M059J (cell line): ENCODE data around the gene CIBAR2. TPM values are rescaled to one million over a fixed set of nuclear protein-coding genes. Genes with fewer than 3 reads are reported as not detected.

Experiments
- DNase-seq: peaks from one replicate; pipeline ENCODE4 v3.0.0-alpha.2; 2012; ENCODE audit warnings: low read depth
- total RNA-seq: library from RNA; depleted of rRNA; stranded (reverse); fragments of >200 nt; shearing (Covaris generic); gene quantifications from 2 replicates; pipeline ENCODE4 v1.2.3, GENCODE V29; 2014

The CIBAR2 gene
- total RNA-seq, 1 experiment from 2014 or later: not detected

DNA sequence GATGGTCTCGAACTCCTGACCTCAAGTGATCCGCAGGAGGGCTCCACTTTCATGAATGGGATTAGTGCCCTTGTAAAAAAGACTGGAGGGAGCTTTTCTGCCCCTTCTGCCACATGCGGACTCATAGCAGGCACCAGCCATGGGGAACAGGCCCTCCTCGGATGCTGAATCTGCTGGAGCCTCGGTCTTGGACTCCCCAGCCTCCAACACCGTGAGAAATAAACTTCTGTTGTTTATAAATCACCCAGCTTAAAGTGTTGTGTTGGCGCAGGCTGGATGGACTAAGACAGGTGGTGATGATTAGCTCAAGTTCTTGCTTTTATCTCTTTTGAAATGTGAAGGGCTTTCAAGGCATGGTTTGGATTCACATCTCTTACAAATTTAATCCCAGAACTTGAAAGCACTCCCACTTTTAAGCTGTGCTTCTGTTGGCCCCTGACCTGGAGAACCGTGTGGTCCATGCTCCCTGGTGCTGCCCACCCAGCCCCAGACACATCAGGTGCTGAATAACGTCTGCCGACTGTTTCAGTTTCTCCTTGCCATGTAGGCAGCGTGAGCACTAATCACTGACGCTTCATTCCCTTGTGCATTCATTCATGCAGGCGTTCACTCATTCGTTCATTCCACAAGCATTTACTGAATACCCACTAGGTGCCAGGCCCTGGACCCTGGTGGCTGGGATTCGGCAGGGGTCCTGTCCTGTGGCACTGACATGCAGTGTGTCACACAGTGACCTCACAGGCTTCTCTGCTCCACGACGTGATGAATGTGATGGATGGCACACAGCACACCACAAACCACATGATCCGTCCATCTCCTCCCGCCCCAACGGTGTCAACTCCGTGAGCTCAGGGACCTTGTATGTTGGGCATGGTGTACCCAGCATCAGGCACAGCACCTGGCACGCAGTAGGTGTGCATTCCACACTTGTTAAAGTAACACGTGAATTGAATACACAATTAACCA lies 8.9 kb downstream of the CIBAR2 start:
- DNase-seq: no peak

DNA sequence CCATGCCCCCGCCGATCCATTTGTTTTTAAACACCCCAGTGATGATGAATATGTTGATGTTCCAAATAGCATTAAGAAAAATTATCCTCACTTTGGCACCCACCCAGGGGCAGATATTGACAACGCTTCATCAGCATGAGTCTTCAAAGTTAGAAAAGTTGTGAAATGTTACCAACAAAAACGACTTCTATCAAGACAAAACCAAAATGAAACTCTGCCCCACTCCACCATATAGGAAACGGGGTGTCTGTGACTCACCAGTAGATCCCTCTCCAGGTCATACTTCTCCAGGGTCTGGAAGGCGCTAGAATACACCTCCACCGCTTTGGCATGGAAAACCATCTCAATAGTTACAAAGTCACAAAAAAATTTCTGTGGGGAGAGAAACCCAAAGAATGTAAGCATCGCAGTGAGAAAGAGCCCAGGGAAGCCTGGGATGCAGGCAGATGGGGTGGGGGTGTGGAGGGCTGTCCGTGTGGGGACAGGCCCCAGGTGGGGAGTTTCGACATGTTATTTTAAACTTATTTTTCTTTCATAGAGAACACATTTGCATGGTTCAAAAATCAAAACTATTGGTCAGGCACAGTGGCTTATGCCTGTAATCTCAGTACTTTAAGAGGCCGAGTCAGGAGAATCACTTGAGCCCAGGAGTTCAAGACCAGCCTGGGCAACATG lies 10.2 kb downstream of the CIBAR2 start:
- DNase-seq: no peak

DNA sequence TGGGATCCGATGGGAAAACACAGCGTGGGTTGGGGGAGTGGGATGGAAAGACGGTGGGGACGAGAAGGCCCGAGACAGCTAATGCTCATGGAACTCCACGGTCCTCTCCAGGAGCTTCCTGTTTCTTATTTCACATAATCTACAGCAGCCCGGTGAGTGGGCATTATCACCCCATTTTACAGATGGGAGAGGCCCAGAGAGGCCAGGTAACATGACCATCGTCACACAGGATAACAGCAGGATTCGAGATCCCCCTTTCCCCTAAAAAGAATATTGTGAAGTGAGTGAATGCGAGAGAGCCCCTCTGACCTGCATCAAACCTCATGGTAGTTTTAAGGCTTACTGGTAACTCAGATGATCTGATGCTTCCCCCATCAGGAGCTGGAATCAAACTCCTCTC lies 12.0 kb downstream of the CIBAR2 start:
- DNase-seq: no peak

DNA sequence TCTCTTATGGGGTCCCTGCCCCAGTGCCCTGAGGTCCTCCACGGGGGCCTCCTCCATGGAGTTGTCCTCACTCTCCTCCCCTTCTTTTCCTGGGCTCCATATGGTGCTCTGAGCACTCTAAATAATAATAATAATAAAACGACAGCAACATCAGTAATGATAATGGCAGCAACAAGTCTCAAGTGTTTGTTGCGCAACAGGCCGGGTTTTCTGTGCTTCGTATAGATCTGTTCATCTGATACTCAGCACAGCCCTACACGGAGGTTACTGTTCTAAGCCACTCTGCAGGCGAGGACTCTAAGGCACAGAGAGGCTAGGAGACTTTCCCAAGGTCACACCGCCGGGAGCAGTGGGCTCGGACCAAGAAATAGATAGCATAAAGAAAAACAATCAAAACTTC lies 13.7 kb downstream of the CIBAR2 start:
- no peak for DNase-seq

DNA sequence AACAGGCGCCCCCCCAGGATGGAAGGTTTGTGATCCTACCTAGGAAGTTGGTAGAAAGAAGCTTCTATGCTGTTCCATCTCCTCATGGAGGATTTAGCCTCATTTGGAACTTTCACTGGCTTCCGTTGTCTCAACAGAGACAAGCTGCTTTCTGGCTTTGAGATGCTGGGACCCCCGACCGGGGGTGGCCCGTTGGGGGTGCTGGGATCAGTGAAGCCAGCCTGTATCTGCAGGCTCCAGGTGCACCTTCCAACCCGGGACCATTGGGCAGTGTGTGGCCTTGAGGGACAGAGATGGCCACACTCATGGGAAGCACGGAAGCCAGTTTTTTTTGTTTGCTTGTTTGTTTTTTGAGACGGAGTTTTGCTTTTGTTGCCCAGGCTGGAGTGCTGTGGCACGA lies 15.4 kb downstream of the CIBAR2 start:
- DNase-seq: no peak

DNA sequence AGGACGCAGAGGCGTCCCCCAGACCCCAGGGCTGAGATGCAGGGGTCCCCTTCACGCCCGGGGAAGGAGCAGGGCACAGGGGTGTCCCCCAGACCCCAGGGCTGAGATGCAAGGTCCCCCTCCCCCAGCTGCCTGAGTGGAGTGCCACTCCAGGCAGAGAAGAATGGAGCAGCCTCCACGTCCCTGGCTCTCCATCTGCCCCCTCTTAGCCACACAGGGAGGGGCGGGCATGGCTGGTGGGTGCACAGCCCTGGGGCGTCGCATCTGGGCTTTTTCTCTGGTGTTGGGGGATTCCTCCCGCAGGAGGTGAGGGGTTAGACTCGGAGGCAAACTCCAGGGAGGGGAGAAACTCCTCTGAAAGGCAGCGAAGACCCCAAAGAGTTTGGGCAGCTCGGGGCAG lies 17.5 kb downstream of the CIBAR2 start:
- DNase-seq: no peak

DNA sequence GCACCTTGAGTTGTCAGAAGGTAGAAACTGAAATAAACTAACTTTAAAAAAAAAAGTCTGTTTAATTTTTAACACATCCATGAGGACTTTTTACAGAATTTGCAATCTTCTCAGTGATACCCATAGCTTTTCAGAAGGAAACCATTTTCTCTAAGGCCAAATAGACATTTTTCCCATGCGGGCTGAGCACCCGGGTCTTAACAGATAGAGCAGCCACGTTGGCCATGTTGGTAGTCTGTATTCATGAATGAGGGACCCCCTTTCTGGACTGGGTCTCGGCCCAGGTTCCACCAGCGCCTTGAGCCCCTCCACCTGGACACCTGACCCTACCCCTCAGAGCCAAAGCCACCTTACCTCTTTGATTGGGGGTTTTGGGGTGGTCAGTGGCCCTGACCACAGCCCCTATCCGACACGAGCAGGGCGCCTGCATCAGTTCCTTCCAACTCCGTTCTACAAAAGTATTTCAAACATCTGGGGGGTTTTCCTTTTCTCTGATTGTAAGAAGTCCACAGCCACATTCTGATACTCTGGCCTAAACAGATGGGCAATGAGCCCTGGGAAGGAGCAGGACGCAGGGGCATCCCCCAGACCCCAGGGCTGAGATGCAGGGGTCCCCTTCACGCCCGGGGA lies 18.0 kb downstream of the CIBAR2 start:
- no peak for DNase-seq

DNA sequence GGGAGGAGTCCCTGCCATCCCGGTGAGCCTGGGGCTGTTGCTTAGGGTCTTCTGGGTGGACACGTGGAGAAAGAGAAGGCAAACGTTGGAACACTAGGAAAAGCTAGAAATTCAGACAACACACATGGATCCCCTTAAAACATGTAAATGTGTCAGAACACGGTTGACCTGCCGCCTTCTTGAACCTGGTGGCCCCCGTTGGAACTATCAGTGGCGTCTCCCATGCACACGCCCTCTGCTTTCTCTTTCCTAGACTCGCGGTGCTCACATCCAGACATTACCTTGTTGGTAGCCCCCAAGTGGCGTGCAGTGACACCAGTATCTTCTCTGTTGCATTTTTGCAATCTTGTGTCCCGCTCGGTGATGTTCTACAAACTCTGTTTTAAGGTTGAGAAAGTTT lies 18.6 kb downstream of the CIBAR2 start:
- no peak for DNase-seq

DNA sequence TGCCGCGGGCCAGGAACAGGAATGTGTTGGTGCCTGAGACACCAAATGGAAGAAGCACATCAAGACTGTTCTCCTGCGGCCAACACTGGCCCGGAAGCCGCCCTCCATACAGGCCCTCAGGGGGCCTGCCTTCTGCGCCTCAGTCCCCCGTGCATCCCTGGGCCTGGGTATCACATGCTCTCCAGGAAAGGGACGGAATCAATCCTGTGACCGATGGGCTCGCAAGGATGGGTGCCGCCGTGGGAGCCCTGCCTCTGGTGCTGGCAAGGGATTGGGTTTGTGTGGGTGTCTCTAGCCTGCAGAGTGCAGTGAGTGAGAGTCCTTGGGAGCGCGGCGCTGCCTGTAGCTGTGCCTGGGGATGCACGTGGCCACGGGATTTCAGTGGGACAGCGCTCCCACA lies 19.4 kb downstream of the CIBAR2 start:
- DNase-seq: no peak

DNA sequence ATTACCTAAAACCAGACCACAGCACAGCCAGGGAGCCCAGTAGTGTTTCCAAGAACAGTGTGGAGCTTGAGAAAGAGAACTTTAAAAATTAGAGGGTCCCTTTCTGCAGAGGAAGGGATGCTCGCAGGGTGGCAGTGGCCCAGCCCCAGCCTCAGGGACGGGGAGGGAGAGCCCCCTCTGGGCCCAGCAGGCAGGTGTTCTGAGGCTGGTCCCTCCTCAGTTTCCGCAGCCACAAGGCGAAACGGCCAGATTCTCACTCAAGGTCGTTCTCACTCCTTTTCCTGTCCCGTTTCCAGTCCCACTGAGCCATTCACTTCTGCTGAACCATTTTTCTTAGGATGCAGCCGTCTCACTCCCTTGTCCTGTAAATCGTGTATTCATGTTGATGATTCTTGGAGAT lies 20.0 kb downstream of the CIBAR2 start:
- DNase-seq: no peak

DNA sequence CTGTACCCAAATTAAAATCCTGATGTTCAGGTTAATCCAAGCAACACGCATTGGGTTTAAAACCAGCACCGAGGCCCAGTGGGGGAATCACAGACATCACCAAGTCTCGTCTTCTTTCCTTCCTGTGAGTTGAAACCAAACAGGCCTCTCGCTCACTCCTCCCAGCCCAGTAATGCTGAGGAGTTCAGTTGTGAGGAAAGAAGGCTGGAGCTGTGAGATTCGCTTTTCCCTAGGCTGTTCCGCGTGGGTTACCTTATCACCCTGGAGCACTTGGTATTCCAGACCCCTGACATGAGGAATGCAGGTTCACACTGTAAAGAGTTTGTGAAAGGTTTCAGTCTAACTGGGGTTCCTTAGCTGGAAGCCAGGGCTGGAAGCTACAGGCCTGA lies 20.8 kb downstream of the CIBAR2 start:
- DNase-seq: no peak

DNA sequence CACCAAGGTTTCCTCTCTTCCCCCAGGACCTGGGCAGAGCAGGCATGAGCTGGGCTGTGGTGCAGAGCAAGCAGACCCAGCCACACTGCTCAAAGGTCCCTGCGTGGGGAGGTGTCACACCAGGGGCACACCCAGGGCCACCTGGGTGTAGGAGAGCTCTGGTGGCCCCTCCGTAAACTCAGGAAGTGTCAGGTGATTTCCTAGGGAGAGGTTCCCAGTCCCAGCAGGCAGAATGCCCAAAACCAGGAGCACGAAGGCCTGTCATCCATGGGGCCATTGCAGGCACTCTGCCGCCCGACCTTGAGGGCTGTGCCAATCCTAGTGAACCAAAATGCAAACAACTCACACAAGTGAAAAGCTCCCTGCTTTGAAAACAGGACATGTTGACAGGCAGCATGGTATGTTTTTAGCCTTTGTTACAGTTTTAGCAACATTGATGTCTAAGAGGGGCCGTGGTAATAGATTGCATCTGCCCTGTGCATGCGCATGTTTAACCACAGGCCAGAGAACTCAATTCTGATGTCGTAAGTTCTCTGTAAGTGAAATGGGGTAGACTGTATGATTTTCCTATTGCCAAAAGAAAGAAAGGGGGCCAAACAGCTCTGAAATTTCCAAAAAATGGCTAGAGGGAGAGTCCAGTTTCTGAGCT lies 21.3 kb downstream of the CIBAR2 start:
- no peak for DNase-seq

DNA sequence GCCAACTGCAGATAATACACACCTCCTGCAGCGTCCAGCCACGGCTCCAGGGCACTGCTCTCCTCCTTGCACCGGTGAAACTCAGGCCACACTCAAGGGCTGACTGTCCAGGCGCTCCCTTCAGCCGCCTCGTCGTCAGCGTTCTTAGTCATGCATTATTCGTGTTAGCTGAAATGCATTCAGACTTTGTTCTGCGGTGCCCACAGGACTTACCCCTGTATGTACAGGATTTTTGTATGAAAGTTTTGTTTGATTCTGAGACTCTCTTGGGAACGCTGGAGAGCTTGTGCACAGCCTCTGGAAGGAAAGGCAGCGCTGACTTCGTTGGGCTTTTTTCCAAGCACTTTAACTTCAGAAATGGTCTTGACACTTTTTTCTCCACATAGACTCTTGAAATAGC lies 22.1 kb downstream of the CIBAR2 start:
- DNase-seq: no peak

DNA sequence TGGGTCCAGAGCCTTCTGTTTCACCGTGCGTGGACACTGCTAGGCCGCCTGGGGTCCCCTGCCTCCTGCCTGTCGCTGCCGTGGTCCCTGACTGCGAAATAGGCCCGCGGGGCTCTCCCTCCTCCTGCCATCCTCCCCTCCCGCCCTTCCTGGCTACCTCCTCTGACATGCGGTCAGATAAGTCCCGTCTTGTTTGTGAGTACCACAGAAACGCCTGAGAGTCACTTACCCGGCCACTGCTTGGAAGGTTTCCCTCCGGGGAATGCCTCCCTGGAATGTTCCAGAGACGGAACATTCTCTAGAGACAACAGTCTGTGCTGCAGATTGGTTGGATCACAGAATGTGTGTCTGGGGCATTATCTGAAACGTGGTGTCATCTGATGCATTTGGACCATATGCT lies 22.7 kb downstream of the CIBAR2 start:
- no peak for DNase-seq

DNA sequence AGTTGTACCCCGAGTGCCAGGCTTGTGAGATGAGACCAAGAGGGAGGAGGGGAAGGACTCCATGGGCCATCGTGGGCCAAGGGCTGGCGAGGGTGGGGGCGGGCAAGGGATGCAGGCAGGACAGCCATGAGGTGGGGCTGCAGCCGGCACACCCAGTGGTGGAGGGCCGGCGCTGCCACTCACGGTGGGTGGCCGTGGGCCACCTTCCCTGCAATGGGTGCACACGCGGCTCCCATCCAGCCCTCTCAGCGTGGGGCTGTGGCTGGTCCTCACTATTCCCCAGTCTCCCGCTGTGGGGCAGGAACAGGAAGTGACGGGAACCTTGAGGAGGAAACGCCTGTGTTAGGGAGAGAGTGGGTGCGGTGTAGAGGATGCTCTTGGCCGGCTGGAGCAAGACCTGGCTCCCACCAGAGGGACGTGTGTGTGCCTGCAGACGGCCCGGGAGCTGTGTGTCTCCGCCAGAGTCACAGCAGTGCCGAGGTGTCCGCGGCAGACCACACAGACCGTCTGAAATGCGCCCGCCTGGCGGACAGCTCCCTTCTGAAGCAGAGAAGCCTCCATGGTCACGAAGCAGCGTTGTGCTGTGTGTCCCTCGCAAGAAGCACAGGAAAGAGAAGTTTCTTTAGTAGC lies 23.6 kb downstream of the CIBAR2 start:
- no peak for DNase-seq

DNA sequence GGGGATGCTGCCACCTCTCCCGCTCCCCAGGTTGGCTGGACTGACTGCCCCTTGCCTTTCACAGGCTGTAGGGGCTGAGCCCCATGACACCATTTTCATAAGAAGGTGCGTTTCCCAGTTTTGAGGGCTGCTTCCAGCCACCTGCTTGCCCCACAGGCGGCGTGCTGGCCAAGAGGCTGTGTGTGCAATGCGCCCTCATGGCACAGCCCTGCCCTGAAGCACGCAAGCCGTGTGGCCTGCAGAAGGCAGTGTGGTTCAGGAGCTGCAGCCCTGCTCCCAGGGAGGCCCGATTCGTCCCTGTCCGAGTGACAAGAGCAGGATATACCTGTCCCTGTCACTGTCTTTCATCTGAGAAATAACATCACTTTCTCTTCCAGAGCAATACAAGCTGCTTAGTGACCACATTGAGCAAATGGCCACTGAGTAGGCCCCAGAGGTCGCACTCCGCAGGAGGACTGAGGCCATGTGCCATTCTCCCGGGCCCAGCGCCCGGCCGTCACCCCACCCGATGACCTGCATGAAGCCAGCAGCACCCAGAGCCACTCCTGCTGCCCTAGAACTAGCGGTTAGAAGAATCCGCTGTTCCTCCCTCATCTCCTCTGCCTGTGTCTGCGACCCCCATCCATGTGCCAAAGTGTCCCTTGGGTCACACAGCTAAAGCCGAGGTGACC lies 24.2 kb downstream of the CIBAR2 start:
- DNase-seq: no peak

DNA sequence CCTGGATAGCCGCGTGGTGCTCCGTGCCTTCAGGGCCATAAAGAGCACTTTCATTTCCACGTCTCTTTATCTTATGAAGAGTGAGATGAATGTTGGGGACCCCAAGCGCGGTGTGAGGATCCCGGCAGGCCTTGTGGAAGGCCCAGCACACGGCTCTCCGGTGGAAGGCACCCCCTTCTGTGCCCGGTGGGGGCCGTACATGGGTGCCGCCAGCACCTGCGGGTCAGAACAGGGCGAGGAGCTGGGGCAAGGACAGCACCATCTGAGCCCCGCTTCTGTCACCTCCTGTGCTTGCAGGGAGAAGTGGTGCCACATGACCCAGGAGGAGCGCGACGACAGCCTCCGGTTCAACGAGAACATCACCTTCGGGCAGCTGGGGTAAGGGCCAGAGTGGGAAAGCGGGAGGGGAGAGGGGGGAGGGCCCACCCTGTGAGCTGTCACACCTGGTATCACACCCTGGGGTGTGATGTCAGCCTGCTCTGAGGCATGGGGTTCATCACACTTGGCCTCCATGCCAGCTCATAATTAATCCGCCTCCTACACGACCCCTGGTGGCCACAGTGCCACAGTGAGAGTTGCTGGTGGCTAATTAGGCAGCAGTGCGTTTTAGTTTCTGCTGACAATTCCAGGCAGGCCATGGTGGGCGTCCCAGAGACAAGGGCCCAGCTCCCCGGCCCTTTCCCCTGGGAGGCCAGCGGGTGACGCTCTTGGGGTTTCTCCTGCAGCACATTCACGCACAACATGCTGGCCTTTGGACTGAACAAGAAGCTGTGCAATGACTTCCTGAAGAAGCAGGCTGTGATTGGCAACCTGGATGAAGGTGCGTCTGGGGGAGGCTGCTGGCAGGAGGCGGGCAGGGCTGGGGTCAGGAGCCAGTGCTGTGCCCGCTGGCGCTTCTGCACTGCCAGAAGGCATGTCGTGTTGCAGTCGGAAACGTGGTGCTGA lies 25.7 kb downstream of the CIBAR2 start:
- DNase-seq: peak; percentile 70

DNA sequence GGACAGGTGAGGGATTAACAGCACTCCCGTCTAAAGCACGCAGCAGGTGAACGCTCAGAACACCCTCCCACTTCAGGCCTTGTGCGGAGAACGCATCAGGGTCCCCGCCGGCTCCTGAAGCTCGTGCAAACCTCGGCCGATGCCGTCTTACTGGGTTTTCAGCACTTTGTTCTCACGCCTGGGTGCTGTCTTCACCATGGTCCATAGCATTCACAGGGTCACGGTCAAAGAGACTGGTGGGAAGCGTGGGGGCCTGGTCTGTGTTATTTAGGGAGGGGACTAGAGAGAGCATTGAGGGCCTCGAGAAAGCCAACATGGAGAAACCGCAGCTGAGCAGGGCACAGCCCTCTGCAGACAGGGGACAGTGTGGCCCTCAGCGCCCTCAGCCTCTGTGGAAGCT lies 26.6 kb downstream of the CIBAR2 start:
- no peak for DNase-seq

DNA sequence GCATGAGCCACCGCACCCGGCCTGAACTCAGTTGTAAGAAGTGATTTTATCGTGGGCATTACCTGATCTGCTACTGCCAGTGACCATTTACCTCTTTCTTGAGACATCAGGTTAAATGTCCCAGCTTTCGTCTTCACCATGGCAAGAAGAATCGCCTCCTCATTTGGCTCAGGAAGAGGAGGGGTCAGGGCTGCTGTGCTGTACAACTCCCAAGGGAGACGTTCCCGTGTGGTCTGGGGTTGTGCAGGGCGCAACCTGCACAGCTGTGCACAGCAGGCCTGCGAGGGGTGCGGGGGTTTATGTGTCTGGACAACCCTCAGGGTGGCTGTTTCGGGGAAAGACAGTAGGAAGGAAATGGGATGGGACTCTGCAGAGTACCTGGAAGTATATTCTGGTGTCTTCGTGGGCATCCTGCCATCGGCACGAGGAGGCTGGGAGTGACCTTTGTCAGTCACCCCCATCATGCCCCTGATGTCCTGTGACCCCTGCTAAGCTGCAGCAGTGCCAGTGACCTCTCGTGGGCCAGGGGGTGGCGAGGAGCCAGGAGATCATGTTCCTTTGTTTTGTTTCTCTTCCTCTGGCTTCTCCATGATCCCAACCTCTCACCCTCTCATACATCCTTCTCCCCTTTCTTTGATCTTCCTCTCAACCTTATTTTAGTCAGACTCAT lies 27.3 kb downstream of the CIBAR2 start:
- DNase-seq: no peak
